Measurements from ENCODE around the gene SORL1. TPM values are rescaled to one million over a fixed set of nuclear protein-coding genes. Genes with fewer than 3 reads are reported as not detected.

The SORL1 gene
- total and polyA plus RNA-seq, 2 of the 8 experiments (the other 6 are each of a cell fraction or from before 2014, with no cell fraction given), result 38.1 to 65.5 TPM

DNA sequence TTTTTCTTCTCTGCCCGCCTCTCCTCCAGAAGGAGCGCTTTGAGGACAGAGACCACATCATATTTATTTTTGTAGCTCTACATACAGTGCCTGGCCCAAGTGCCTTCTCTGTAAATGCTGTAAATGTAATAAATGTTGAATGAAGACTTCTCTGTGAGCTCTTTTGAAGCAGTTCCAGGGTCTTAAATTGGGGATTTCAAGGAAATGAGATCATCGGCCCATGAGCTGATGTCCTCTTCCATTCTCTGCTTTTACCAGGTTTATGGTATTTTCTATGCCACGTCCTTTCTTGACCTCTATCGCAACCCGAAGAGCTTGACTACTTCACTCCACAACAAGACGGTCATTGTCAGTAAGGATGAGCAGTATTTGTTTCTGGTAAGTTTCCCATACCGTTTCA is 166.4 kb downstream of the SORL1 start (continued):
- no peak for TF ChIP-seq KDM4A (IDR thresholded peaks at IDR 0.05; ENCODE audit: low read depth, low read length, severe bottlenecking)
- TF ChIP-seq ATF3 (IDR thresholded peaks at IDR 0.05; ENCODE audit: insufficient read depth, low read depth, low read length), result no peak
- TF ChIP-seq SIN3A (conservative IDR thresholded peaks at IDR 0.05 in 1 of 2, IDR thresholded peaks at IDR 0.05 in 1 of 2; ENCODE audit: low read depth in 1 of 2, low read length in 2 of 2), result no peak
- no peak for TF ChIP-seq POU5F1 (IDR thresholded peaks at IDR 0.05; ENCODE audit: low read depth, low read length)

Data from H1 (cell line).